ENCODE results near the gene ACTBL2. TPM values are rescaled to one million over a fixed set of nuclear protein-coding genes. Genes with fewer than 3 reads are reported as not detected.

The ACTBL2 gene
- total and polyA plus RNA-seq, 4 donors, result 0.04 to 0.29 (median 0.09) TPM; not detected in 1

- Histone ChIP-seq H3K4me1 (ENCODE audit: control insufficient read depth in 5 of 5, insufficient read depth in 5 of 5, low read length in 5 of 5) (peaks cover 0 to 2% (median 0%) of the 10 kb centered on the region in 5 donors), H3K4me3 (no peak overlapping the region), H3K36me3 (ENCODE audit: control insufficient read depth in 4 of 4, insufficient read depth in 4 of 4, low read length in 4 of 4) (no peaks in the 10 kb centered on the region), H3K27me3 (ENCODE audit: control insufficient read depth in 3 of 3, insufficient read depth in 3 of 3, low read length in 2 of 3) (no peaks in the 10 kb centered on the region), H3K27ac (ENCODE audit: low read depth in 1 of 2, low read length in 1 of 2) (no peak overlapping the region), H3K9me3 (ENCODE audit: control insufficient read depth in 4 of 4, insufficient read depth in 3 of 4, low read length in 3 of 4) (no peaks in the 10 kb centered on the region), H3K9ac (ENCODE audit: insufficient read depth in 1 of 2, low read length in 2 of 2) (no peak overlapping the region)
- DNase-seq (no peak), ATAC-seq (ENCODE audit: insufficient read depth, low FRiP score) (no peak)
- WGBS, 2 donors, result 55 to 85% methylated on average over 1 of the region's 1 CpG
- TF ChIP-seq, protein P1, sequence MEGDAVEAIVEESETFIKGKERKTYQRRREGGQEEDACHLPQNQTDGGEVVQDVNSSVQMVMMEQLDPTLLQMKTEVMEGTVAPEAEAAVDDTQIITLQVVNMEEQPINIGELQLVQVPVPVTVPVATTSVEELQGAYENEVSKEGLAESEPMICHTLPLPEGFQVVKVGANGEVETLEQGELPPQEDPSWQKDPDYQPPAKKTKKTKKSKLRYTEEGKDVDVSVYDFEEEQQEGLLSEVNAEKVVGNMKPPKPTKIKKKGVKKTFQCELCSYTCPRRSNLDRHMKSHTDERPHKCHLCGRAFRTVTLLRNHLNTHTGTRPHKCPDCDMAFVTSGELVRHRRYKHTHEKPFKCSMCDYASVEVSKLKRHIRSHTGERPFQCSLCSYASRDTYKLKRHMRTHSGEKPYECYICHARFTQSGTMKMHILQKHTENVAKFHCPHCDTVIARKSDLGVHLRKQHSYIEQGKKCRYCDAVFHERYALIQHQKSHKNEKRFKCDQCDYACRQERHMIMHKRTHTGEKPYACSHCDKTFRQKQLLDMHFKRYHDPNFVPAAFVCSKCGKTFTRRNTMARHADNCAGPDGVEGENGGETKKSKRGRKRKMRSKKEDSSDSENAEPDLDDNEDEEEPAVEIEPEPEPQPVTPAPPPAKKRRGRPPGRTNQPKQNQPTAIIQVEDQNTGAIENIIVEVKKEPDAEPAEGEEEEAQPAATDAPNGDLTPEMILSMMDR (IDR thresholded peaks at IDR 0.05; ENCODE audit: control extremely low read depth, extremely low read depth), result no peak
These were observed 10.4 kb upstream of the ACTBL2 start for GRCh38 chr5:57493034-57493433.

DNA sequence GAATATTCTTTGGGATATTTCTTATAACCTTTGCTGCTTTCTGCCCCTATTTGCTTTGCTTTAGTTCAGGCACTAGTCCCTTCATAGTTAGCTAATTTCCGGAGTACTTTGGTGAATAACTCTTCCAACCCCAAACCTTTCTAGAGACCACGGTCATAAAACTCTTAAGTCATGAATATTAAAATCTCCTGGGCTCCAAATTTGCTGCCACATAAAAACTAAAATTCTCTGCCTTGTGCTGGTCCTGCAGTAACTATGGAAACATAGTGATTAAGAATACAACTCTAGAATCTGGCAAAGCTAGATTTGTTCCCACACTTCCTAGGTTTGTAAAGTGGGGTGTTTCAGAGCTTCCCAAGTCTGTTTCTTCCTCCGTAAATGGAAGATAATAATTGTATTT, 10.0 kb upstream of the ACTBL2 start:
- WGBS, 2 donors, result 91 to 94% methylated on average over 3 of the region's 3 CpGs
- TF ChIP-seq, protein P1 (IDR thresholded peaks at IDR 0.05; ENCODE audit: control extremely low read depth, extremely low read depth), result no peak
- Histone ChIP-seq H3K4me3 (no peak overlapping the region), H3K27me3 (ENCODE audit: control insufficient read depth in 3 of 3, insufficient read depth in 3 of 3, low read length in 2 of 3) (no peaks in the 10 kb centered on the region), H3K4me1 (ENCODE audit: control insufficient read depth in 5 of 5, insufficient read depth in 5 of 5, low read length in 5 of 5) (peaks cover 0 to 2% (median 0%) of the 10 kb centered on the region in 5 donors), H3K27ac (ENCODE audit: low read depth in 1 of 2, low read length in 1 of 2) (no peak overlapping the region), H3K36me3 (ENCODE audit: control insufficient read depth in 4 of 4, insufficient read depth in 4 of 4, low read length in 4 of 4) (no peaks in the 10 kb centered on the region), H3K9me3 (ENCODE audit: control insufficient read depth in 4 of 4, insufficient read depth in 3 of 4, low read length in 3 of 4) (no peaks in the 10 kb centered on the region), H3K9ac (ENCODE audit: insufficient read depth in 1 of 2, low read length in 2 of 2) (no peak overlapping the region)
- ATAC-seq (ENCODE audit: insufficient read depth, low FRiP score) (no peak), DNase-seq (no peak)

DNA sequence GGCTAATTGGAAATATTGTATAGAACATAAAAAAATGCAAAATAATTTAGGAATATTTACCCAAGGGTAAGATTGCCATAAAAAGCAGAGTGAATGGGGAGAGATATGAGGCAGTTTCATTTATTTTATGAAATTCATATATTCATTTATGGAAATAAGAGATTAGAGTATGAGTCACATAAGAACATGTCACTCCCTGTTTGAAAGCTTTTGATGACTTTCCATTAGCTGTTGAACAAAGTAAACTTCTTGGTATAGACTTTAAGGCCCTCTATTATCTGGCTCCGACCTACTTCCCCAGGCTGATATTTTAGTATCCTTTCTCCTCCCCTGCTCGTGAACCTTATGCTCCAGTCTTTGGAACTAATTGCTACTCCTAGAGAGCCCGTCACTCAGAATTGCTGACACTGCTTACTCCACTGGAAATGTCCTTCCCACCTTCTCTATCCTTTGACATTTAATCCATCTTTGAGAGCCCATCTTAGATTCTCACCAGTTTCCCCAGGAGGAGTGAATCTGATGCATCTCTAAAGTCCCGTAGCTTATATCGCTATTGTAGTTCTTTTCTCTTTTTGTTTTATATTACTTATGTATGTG, 8.9 kb upstream of the ACTBL2 start:
- Histone ChIP-seq H3K9ac (ENCODE audit: insufficient read depth in 1 of 2, low read length in 2 of 2) (no peak overlapping the region), H3K36me3 (ENCODE audit: control insufficient read depth in 4 of 4, insufficient read depth in 4 of 4, low read length in 4 of 4) (no peaks in the 10 kb centered on the region), H3K27ac (ENCODE audit: low read depth in 1 of 2, low read length in 1 of 2) (no peak overlapping the region), H3K9me3 (ENCODE audit: control insufficient read depth in 4 of 4, insufficient read depth in 3 of 4, low read length in 3 of 4) (no peaks in the 10 kb centered on the region), H3K27me3 (ENCODE audit: control insufficient read depth in 3 of 3, insufficient read depth in 3 of 3, low read length in 2 of 3) (no peaks in the 10 kb centered on the region), H3K4me1 (ENCODE audit: control insufficient read depth in 5 of 5, insufficient read depth in 5 of 5, low read length in 5 of 5) (peaks cover 0 to 2% (median 0%) of the 10 kb centered on the region in 5 donors), H3K4me3 (no peak overlapping the region)
- no peak for ATAC-seq (ENCODE audit: insufficient read depth, low FRiP score)
- WGBS, 2 donors, result 94 to 95% methylated on average over 5 of the region's 5 CpGs
- DNase-seq, result no peak
- TF ChIP-seq, protein P1 (IDR thresholded peaks at IDR 0.05; ENCODE audit: control extremely low read depth, extremely low read depth), result no peak

Data from lung (tissue), 12 donors.